Dedifferentiated amniotic fluid mesenchymal stem cell (primary cell): ENCODE results near the gene FAU.

Experiments used
- DNase-seq: peaks from one replicate; pipeline ENCODE4 v3.0.0-alpha.2; 2016; ENCODE audit errors: extremely low spot score

Gene FAU

GRCh38 chr11:65135633-65136145 is 13.8 kb upstream of the FAU start:
- no peak for DNase-seq

- peak; percentile 85 for DNase-seq
Measured at GRCh38 chr11:65134952-65135632, 13.2 kb upstream of the FAU start.

GRCh38 chr11:65134240-65134951 is 12.5 kb upstream of the FAU start, which contains the start of gene SYVN1:
Gene SYVN1, minus strand, starts transcription at chr11:65134519. Its CDS starts 918 bp downstream, at chr11:65133601.
- DNase-seq = peak; percentile 77

DNA sequence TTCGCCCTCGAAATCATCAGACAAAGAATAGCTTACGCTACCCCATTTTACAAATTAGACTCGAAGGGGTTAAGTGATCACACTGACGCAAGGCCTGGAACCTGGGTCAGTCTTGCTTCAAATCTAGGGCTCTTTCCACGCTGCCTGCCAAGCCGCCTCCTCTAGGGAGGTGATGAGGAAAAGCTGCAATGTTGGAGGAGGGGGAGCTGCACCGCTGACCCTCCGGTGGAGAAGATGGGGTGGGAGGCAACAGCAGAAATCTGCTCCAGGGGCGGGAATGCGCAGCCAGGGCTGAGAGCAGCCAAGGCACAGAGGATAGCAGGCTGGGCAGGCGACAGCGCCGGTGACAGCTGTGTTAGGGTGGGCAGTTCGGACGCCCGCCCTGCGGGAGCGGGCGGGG is 11.8 kb upstream of the FAU start:
- DNase-seq = no peak

- no peak for DNase-seq
Measured at GRCh38 chr11:65132988-65133700, 11.2 kb upstream of the FAU start.

DNA sequence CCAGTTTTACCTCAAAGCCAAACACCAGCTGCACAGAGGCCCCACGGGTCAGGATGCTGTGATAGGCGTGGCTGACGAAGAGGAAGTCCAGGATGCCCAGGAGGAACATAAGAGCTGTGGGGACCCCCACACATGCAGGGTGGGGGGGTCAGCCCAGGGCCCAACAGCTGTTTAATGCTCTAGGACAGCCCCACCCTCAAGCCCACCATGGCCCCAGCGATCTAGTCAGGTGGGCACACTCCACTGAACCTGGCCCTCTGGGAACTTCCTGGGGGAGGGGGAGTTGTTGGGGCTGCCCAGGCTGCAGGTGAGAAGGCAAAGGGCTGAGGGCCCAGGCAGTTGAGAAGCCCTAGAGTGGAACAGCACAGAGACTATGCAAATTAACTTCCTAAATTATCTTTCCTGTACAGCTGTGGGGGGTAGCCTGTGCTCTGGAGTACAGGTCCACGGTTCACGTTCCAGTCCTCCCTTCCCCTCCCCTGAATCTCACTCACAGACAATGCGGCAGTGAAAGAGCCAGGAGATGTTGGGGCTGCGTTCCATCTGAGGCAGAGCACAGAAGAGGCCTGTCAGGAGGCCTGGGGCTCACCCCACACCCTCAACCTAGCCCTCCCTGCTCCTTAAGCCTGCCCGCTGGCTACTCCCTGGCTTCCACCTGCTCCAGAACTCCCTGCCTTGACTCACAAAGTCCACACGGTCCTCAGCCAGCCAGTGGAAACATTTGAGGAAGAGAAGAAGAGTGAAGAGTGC is 10.5 kb upstream of the FAU start:
- DNase-seq = no peak

DNA sequence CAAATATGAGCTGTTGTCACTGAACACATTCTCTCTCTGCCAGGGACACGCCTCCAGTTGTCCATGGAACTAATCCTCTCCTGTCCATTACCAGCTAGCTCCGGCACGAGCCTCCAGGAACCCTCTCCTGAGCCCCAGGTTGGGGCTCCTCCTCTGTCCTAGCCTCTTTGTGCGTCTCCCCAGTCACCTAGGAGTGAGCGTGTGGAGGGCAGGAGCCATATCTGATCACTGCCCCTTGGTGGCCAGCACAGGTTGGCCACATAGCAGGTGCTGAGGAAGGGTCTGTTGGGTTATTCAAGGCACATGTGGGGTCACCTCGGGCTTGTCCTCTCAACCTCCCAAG is 9.9 kb upstream of the FAU start:
- DNase-seq = no peak

- DNase-seq = no peak
Measured at GRCh38 chr11:65131417-65131776, 9.5 kb upstream of the FAU start.

DNA sequence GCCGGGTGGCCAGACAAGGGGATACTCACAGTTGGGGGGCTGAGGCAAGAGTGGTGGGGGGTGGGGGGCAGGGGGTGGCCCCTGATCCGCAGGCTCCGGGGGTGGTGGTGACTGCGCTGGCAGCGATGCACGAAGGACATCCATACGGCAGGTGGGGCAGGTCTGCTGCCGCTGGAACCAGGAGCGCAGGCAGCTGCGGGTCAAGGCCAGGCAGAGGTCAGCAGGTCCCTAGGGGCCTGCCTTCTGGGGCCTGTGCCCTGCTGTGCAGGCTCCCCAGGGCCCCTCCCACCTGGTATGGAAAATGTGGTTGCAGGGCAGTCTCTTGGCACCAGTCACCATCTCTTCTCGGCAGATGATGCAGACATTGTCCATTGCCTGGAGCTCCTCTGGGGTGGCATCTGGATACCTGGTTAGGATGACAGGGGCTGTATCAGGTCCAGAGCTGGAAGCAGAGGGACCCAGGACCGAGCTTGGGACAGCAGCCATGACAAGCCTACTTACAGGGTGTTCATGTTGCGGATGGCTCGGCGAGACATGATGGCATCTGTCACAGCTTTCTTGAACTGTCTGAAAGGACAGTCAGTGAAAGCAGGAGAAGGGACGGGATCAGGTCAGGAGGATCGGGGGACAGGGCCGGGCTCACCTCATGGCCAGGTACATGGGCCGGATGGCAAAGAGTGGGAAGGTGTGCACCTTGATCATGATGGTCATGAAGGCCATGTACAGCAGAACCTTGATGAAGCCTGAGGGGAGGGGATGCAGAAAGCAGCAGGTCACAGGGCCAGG is 8.9 kb upstream of the FAU start:
- DNase-seq = no peak

DNA sequence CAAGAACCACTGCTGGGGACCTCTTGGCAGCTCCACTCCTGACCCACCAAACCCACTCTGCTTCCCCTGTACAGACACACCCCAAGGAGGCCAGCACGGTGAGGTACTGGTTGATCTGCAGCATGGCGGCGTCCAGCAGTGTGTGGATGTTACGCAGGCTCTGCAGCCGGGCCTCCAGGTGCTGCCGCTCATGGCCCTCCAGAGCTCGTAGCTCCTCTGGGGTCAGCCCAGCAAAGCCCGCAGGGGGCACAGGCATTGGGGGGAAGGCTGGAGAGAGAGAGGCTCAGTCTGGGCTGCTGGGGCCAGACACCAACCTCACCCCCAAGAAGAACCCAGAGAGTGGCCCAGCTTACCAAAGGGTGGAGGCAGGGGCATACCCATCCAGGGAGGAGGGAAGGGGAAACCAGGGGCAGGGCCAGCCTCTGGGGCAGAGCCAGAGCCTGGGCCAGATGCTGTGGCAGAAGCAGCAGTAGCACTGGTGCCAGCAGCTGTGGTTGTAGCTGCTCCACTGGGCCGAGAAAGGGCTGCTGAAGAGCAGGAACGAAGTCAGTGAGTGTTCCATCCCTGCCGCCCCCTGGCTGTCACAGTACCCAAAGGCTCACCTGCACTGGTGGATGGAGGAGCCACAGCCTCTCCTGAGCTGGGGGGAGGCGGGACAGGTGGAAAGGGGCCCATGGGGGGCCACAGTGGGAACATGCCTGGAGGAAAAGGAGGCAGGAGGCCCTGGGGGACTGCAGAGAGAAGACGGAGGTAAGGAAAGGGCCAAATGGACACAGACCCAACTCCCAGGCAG is 7.9 kb upstream of the FAU start:
- DNase-seq = no peak

- DNase-seq = no peak
Measured at GRCh38 chr11:65128182-65129145, 6.5 kb upstream of the FAU start.

GRCh38 chr11:65127473-65128181 is 5.7 kb upstream of the FAU start:
- no peak for DNase-seq

DNA sequence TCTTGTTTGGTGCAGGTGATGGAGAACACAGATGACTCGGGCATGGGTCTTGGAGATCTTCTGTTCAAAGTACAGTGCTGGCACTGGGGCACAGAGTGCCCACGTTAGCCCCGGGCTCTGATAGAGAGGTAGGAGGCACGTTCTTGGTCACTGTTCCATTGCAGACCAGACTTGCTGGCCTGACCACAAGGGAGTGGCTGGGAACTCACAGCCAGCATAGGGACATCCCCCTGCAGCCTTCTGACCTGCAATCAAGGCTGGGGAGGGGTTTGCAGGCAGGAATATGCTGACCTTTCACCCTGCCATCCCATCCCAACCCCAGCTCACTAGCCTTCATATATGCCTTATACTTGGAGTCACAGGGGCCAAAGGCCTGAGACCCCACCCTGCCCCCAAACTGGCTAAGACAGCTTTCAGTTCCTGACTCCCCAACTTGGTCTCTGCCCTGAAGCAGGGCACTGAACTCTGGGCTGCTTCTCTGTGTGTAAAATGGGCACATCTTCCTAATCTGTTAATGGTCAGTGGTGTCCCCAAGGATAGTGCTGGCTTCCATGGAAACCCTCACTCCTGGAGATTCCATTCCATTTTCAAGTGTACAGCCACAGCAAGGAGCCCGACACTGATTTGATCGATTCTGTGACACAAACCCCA is 4.8 kb upstream of the FAU start:
- no peak for DNase-seq

GRCh38 chr11:65125197-65126056 is 3.5 kb upstream of the FAU start:
- DNase-seq = no peak

DNA sequence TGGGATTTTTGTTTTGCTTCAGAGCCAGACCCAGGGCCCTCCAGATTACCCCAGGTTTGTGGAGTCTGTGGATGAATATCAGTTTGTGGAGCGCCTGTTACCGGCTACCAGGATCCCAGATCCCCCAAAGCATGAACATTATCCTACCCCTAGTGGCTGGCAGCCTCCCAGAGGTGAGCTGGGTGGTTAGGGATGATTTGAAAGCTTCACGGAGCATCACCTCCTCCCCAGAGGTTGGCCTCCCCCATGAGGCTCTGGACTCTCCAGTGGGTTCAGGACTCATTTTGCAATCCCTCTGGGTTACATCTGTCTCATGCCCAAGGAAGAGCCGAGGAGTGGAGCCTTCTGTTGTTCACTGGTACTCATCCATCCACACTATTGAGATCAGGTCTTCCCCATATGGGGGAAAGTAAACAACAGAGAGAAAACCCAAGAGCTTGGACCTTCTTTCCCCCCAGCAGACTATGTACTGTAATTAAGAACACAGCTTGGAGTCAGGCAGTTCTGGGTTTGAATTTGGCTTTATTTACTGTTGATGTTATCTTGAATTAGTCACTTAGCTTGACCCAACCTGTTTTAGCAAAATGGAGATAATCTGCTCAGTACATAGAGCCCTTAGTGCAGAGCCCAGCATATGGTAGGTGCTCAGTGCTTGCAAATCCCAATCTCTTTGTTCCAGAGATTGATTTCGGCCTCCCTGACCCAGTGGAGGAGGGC is 2.7 kb upstream of the FAU start:
- DNase-seq = no peak

- no peak for DNase-seq
Measured at GRCh38 chr11:65121447-65121864, 478 bp downstream of the FAU start.
